Nucleus accumbens (tissue), 56 donors: ENCODE data around the gene EEIG2.

Experiments used
- DNase-seq, 56 donors: peaks; one replicate each; lab custom pipeline; 2025; lab: John Stamatoyannopoulos, UW

The EEIG2 gene

DNA sequence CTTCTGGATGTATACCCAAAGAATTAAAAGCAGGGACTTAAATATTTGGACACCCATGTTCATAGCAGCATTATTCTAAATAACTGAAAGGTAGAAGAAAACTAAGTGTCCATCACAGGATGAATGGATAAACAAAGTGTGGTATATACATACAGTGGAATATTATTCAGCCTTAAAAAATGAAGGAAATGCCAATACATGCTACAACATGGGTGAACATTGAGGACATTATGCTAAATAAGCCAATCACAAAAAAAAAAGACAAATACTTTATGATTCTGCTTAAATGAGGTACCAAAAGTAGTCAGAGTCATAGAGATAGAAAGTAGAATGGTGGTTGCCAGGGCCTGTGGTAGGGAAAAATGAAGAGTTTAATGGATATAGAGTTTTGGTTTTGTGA lies 14.1 kb downstream of the EEIG2 start:
- no peak for DNase-seq

DNA sequence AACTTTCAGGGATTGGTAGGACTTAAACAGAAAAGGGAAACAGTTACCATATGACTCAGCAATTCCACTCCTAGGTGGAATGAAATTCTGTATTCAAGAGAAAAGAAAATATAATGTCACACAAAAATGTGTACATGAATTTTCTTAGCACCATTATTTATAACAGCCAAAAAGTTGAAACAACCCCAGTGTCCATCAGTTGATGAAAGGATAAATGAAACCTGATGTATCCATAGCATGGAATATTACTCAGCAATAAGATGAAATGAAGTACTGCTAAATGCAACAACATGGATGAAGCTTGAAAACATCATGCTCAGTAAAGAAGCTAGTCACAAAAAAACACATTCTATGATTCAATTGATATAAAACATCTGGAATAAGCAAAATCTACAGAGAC lies 15.5 kb downstream of the EEIG2 start:
- DNase-seq, result no peak

DNA sequence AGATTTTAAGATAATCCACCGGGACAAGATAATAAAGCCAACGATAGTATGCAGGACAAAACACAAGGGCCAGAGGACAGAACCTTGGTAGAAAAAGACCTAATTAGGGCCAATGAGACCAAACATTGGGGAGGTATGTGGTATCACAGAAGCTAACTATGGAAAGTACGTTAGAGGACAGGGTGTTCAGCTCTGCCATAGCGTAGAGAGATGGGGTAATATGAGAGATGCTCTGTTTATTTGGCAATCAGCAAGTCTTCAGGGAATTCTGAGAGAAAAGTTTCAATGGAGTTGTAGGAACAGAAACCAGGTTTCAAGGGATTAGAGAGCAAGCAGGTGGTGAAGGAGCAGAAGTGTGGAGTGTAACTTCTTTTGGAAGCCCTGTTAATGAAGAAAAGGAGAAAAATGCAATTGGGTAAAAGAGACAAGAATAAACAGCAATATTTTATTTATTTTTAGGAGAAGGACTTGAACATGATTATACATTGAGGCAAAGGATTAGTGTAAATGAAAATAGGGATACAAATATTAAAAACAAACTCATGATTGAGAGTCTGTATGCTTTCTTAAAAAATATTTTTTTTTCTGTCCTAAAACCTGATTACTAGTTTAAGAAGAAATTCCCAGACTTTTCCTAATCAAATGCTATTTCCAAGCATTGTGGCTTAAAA lies 24.0 kb downstream of the EEIG2 start:
- no peak for DNase-seq

DNA sequence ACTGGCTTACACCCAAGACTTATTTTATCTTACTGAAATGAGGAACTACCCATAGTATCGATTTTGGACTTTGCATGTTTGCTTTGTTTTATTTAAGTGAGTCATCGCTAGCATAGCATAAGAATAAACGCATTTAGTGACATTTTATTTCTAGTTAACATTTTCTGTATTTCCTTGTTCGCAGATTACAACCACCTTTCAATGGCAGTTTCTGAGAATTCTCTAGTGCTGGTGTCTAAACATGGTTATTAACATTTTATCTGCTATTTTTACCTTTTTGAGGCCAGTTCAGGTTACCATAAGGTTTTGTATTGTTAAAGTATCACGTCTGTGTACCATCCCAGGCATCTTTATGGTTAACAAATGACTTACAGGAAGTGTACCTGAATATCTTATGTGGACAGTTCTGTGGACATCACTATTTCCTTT lies 24.5 kb downstream of the EEIG2 start:
- DNase-seq, result no peak

DNA sequence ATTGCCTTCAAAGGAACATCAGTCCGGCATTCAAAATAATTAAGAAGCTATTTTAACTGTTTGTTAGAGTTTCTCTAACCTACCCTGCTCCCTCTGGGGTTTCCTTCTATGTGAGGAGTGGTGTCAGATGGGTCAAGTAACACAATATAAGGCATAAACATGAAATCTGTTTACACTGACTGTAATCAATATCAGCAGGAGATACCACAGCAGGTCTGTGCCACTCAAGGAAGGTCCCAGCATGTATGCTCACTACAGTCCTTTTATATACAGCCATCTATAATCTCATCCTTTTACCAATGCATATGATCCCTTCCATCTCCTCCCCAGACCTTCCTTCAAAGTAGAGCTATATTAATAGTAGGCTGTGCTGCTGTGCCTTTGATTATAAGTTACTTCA lies 25.4 kb downstream of the EEIG2 start:
- no peak for DNase-seq

DNA sequence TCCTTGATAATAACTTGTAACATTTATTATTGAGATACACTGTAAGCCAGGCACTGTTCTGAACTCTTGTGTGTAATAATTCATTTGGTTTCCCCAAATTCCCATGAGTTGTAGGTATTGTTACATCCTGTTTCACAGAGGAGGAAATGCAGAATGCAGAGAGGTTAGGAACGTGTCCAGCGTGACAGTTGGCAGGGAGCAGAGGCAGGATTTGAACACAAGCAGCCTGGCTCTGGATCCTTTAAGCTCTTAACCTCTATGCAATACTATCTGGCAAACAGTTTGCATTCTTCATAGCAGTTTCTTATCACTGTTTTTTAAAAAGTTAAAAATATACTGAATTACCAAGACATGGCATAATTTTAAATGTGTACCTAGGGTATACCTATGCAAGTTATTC lies 30.5 kb downstream of the EEIG2 start:
- no peak for DNase-seq

DNA sequence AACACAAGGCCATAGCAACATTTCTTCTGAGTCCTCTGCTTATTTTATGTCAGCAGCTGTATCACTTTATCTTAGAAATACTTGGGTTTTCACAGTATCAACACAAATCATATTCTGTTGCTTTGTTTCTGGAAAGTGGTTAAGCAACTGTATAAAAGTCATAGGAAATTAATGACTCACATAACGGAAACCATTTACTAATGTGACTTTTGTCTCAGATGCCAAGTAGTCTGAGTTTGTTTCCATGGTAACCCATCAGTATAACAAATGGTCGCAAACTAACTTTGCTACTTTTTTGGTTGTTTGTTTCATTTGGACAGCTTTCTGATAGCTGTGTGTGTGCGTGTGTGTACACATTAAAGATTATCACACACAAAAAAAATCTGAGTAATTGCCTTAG lies 31.1 kb downstream of the EEIG2 start:
- no peak for DNase-seq

DNA sequence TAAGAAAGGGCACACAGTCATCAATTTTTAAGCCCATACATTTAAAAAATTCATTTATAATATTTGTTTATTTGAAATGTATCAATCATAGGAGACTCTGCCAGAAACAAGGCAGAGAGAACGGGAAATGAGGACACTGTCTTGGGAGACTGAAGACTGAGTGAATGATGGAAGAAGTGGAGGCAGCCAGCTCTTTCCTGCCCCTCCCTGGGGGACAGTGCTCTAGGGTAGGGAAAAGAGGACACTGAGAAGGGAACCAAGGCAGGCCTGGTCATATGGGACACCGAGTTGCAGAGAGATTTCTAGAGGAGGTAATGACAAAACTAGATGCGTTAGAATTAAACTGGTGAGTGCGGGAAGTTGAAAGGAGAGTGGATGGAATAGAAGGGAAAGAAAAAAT lies 31.6 kb downstream of the EEIG2 start:
- DNase-seq, result no peak

DNA sequence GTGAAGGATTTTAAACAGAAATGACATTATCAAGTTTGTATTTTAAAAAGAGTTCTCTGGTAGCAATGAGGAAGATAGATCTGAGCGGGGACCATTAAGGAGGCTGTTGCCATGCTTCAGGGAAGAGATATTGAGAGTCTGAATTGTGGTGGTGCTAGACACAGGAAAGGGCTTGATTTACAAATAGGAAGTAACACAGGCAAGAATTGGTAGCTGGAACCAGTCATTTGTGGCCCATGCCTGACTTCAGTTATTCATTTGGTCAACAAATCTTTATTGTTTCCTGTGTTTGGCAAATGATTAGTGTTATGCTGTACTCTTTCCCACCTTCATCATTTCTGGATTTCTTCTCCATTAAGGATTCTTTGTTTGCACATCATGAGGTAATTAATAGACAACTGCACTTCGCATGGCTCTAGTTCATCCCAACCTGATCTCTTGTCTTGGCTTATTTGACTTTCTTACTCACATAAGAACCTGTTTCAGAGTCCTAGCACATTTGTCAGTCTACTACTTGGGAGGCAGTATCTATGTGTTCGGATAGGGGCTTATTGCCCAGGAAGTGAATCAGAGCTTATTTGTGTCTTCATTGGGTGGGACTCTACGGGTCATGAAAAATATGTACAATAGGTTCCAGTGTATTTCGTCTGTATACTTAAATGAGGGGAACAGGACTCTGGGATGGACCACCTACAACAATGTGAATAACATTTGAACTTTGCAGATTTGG lies 32.3 kb downstream of the EEIG2 start:
- DNase-seq, result no peak

DNA sequence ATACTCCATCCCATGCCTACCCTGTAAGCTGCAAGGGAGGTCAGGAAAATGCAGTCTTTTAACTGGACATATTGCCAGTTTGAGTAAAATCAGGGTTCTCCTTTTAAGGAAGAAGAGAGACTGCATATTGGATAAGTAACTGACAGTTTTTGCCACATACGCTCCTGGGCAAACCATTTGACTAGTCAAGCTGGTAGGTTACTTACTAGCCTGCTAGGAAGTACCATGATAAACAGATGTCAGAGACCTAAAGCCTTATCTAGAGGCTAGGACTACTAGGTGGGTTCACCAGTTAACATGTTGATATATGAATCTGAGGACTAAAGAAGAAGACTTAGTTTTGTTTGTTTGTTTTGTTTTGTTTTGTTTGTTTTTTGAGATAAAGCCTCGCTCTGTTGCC lies 33.5 kb downstream of the EEIG2 start:
- no peak for DNase-seq

DNA sequence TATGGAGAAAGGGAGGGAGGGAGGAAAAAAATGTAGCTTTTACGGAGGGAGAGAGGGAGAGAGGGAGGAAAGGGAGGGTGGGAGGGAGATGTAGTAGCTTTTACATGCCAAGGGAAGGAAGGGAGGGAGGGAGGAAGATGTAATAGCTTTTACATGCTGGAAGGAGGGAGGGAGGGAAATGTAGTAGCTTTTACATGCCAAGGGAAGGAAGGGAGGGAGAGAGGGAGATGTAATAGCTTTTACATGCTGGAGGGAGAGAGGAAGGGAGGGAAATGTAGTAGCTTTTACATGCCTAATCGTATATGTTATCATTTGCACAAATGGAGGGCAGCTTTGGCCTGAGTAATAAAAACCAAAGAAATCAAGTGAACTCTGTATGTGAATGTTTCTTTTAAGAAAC lies 35.6 kb downstream of the EEIG2 start:
- DNase-seq, result no peak

DNA sequence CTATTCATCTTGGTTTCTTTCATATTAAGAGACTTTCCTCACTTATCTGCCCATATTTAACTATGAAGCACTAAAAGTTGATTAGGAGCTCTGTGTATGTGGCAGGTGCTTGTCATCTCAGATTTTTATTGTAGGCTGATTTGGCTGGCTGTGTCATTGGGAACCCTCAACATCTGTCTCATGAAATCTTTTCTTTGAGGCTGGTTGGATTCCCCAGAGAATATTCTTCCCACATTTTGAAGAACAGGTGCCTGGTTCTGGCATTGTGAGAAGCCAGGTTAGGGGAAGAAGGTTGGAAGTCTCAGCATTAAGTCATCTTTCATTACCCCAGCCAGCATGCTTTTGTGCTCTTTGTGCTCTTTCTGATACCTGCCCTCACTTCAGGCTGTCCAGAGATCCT lies 37.1 kb downstream of the EEIG2 start:
- DNase-seq, result no peak

DNA sequence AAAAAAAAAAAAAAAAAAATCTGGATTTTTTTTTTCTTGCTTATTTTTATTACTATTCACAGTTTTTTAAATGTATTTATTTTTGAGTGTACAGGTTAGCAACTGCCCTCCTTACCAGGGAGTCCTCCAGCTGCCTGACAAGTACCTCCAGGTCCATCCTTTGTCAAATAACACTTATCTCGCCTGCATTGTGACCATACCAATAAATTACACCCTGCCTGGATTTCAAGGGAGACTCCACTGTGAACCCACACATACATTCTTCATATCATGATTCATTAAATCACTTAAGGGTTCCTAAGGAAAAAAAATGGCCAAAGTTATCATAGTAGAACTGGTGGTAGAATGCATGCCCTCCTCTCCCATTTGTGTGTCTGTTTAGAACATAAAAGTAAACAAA lies 38.4 kb downstream of the EEIG2 start:
- DNase-seq, result no peak

DNA sequence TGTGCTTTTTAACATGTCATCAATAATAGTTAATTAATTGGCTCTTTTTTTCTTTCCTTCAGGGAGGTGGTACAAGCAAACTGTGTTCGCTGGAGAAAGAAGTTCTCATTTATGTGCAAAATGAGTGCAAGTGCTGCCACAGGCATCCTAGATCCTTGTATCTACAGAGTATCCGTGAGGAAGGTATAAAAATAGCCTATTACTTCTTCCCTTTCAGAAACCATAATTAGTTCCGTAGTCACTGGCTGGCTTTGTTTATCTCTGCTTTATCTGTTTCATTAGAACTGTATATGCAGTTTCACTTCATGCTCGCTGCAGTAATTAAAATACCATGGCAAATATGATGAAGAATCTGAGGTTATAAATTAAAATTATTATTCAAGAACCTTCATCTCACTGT lies 40.6 kb downstream of the EEIG2 start:
- DNase-seq, result no peak

DNA sequence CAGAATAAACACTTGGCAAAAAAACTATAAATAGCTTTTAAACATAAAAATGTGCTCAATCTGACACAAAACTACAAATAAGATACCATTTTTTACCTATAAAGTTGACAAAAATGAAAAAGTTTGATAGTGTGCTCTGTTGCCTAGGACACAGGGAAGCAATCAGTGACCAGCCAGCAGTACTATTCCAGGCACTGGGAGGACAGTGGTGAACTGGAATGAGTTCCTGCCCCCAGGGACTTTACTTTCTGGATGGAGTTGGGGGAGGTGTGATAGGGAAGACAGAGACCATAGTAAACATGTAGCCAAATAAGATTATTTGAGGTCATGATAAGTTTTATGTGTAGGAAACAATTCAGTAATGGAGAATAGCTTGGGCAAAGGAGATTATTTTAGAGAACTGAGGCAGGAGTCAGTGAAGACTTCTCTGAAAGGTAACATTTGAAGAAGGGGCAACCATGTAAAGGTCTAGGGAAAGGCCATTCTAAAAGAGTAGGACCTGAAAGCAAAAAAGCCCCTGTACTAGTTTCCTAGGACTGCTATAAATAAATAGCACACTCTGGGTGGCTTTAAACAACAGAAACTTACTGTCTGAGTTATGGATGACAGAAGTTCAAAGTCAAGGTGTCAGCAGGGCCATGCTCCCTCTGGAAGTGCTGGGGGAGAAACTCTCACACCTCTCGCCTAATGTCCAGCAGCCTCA lies 42.0 kb downstream of the EEIG2 start:
- no peak for DNase-seq

DNA sequence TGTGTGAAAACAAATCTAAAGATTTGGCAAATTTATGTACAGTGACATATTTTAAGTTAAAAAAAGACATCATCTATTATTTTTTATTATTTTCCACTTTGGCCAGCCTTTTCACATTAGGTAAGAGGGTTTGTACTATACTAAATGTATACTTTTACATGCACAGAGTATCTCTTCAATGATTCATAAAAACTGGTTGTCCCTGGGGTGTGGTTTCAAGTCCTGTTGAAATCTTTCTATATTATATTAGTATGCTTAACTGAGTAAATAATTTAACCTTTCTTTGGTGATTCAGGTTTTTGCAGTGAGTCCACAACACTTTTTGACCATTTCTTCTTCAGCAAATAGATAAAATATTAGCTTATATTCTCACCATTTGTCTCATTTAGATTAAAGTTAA lies 45.7 kb downstream of the EEIG2 start:
- no peak for DNase-seq

DNA sequence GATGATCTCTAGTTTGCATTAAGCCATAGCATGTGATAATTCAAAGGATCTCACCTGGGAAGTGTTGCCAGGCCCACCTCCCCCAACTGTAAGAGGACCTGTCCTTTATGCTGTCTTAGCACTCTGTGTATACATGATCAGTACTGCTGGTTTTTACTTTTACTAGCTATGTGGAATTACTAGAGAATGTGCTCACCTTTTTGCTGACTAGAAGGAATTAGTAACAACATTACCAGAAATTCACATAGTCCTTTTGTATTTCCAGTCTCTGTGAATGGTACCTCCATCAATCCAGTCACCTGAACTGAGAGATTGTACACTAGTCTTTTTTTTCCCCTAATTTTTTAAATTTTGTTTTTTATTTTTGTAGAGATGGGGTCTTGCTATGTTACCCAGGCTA lies 46.6 kb downstream of the EEIG2 start:
- DNase-seq, result no peak

DNA sequence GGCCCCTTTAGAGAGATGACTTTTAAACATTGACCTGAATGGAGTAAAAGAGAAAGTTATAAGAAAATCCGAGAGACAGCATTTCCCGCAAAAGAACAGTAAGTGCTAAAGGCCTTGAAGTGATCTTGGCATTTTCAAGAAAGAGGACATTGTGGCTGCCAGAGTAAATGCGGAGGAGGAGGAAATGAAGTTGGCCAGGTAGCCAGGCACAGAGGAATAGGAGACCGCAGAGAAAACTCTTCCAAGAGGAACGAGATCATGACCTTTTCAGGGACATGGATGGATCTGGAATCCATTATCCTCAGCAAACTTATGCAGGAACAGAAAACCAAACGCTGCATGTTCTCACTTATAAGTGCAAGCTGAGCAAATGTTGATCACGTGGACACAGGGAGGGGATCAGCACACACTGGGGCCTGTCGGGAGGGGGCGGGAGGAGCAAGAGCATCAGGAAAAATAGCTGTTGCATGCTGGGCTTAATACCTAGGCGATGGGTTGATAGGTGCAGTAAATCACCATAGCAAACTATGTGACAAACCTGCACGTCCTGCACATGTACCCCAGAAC lies 49.7 kb downstream of the EEIG2 start:
- no peak for DNase-seq
